C4-2B (cell line): ENCODE measurements around the gene FDXACB1.

Source experiments
- CTCF ChIP-seq: fragments of 450-650 bp; conservative IDR thresholded peaks from 2 replicates; pipeline ENCODE4 v1.5.1; 2017; ENCODE audit warnings: mild to moderate bottlenecking
- ZFX ChIP-seq: fragments of 450-650 bp; IDR thresholded peaks from 2 replicates; pipeline ENCODE4 v1.6.1; 2017

- TF ChIP-seq CTCF: no peak
- no peak for TF ChIP-seq ZFX
These were observed 34.3 kb upstream of the FDXACB1 start for GRCh38 chr11:111913031-111913861.
